Measurements from ENCODE around the gene MTM1. TPM values are rescaled to one million over a fixed set of nuclear protein-coding genes. Genes with fewer than 3 reads are reported as not detected.

Gene MTM1
- total RNA-seq, 3 donors from 2014 or later (not counting 1 experiment from before 2014, with no cell fraction given): 4.8 to 16.6 (median 6.1) TPM

GRCh38 chrX:150574559-150575418, 6.4 kb downstream of the MTM1 start:
- intact Hi-C loops (cut with micrococcal nuclease): no loop called here
- Histone ChIP-seq H3K4me1 (ENCODE audit: control insufficient read depth, insufficient read depth, low read length) (peaks cover 43% of the 10 kb centered on the region), H3K27me3 (ENCODE audit: control insufficient read depth, insufficient read depth, low read length) (peaks cover 3% of the 10 kb centered on the region), H3K4me3 (ENCODE audit: low read length) (no peak overlapping the region), H3K9me3 (ENCODE audit: control insufficient read depth, insufficient read depth, low read length) (no peaks in the 10 kb centered on the region), H3K27ac (ENCODE audit: low read length) (no peak overlapping the region), H3K36me3 (ENCODE audit: control insufficient read depth, insufficient read depth, low read length) (no peaks in the 10 kb centered on the region)
- Mint-ChIP-seq H3K4me3 (peak overlapping the region; percentile 52), H3K4me1 (peaks cover 24 to 30% of the 10 kb centered on the region in 2 donors), H3K27me3 (ENCODE audit: low read depth in 2 of 2) (peaks cover 19 to 73% of the 10 kb centered on the region in 2 donors), H3K27ac (no peak overlapping the region), H3K36me3 (no peaks in the 10 kb centered on the region), H3K9me3 (no peaks in the 10 kb centered on the region)
- DNase-seq (peak in 1 of 2 donors; percentile 37), ATAC-seq (peak in 1 of 3 donors; percentile 43)
- 38% methylated on average over 8 of the region's 13 CpGs for WGBS (ENCODE audit: insufficient coverage)
- TF ChIP-seq, protein P1, sequence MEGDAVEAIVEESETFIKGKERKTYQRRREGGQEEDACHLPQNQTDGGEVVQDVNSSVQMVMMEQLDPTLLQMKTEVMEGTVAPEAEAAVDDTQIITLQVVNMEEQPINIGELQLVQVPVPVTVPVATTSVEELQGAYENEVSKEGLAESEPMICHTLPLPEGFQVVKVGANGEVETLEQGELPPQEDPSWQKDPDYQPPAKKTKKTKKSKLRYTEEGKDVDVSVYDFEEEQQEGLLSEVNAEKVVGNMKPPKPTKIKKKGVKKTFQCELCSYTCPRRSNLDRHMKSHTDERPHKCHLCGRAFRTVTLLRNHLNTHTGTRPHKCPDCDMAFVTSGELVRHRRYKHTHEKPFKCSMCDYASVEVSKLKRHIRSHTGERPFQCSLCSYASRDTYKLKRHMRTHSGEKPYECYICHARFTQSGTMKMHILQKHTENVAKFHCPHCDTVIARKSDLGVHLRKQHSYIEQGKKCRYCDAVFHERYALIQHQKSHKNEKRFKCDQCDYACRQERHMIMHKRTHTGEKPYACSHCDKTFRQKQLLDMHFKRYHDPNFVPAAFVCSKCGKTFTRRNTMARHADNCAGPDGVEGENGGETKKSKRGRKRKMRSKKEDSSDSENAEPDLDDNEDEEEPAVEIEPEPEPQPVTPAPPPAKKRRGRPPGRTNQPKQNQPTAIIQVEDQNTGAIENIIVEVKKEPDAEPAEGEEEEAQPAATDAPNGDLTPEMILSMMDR (IDR thresholded peaks at IDR 0.05): no peak

- DNase-seq: peak in 1 of 2 donors; percentile 77
- no peak overlapping the region for H3K27ac Mint-ChIP-seq
- H3K27me3 Mint-ChIP-seq (ENCODE audit: low read depth in 2 of 2): peaks cover 22 to 73% of the 10 kb centered on the region in 2 donors
- Histone ChIP-seq H3K4me3 (ENCODE audit: low read length) (no peak overlapping the region), H3K27me3 (ENCODE audit: control insufficient read depth, insufficient read depth, low read length) (peaks cover 3% of the 10 kb centered on the region), H3K4me1 (ENCODE audit: control insufficient read depth, insufficient read depth, low read length) (peaks cover 36% of the 10 kb centered on the region), H3K36me3 (ENCODE audit: control insufficient read depth, insufficient read depth, low read length) (no peaks in the 10 kb centered on the region), H3K9me3 (ENCODE audit: control insufficient read depth, insufficient read depth, low read length) (no peaks in the 10 kb centered on the region), H3K27ac (ENCODE audit: low read length) (no peak overlapping the region)
- 85% methylated on average over 4 of the region's 5 CpGs for WGBS (ENCODE audit: insufficient coverage)
- intact Hi-C loops (cut with micrococcal nuclease): no loop called here
- no peaks in the 10 kb centered on the region for H3K36me3 Mint-ChIP-seq
- H3K4me1 Mint-ChIP-seq: peaks cover 22 to 25% of the 10 kb centered on the region in 2 donors
- no peaks in the 10 kb centered on the region for H3K9me3 Mint-ChIP-seq
- TF ChIP-seq, protein P1 (IDR thresholded peaks at IDR 0.05): no peak
- no peak for ATAC-seq
- no peak overlapping the region for H3K4me3 Mint-ChIP-seq
Observed at GRCh38 chrX:150575419-150575814, 7.0 kb downstream of the MTM1 start.

DNA sequence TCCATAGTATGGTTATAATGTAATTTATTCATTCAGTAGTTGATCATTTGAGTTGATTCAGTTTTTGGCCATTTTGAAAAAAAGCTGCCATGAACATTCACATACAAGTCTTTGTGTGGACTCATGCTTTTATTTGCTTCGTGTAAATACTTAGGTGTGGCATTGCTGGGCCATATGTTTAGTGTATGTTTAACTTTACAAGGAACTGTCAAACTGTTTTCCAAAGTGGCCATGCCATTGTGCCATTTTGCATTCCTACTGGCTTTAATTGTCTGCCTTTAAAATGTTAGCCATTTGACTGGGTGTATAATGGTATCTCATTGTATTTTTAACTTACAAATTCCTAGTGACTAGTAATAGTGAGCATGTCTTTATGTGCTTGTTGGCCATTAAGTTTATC, 8.8 kb downstream of the MTM1 start:
- Histone ChIP-seq H3K27ac (ENCODE audit: low read length) (no peak overlapping the region), H3K4me1 (ENCODE audit: control insufficient read depth, insufficient read depth, low read length) (peaks cover 28% of the 10 kb centered on the region), H3K36me3 (ENCODE audit: control insufficient read depth, insufficient read depth, low read length) (no peaks in the 10 kb centered on the region), H3K4me3 (ENCODE audit: low read length) (no peak overlapping the region), H3K9me3 (ENCODE audit: control insufficient read depth, insufficient read depth, low read length) (no peaks in the 10 kb centered on the region), H3K27me3 (ENCODE audit: control insufficient read depth, insufficient read depth, low read length) (peaks cover 3% of the 10 kb centered on the region)
- no peak overlapping the region for H3K27ac Mint-ChIP-seq
- H3K4me3 Mint-ChIP-seq: no peak overlapping the region
- DNase-seq (no peak), ATAC-seq (no peak)
- H3K4me1 Mint-ChIP-seq: peaks cover 22 to 23% of the 10 kb centered on the region in 2 donors
- intact Hi-C loops (cut with micrococcal nuclease): no loop called here
- TF ChIP-seq, protein P1 (IDR thresholded peaks at IDR 0.05): no peak
- peaks cover 22 to 60% of the 10 kb centered on the region in 2 donors for H3K27me3 Mint-ChIP-seq (ENCODE audit: low read depth in 2 of 2)
- H3K9me3 Mint-ChIP-seq: no peaks in the 10 kb centered on the region
- 71% methylated on average over 1 of the region's 1 CpG for WGBS (ENCODE audit: insufficient coverage)
- no peaks in the 10 kb centered on the region for H3K36me3 Mint-ChIP-seq
